ENCODE data around the gene PCP4. TPM values are rescaled to one million over a fixed set of nuclear protein-coding genes. Genes with fewer than 3 reads are reported as not detected.
"Not testable (repeated sequence)": the region's sequence is repeated elsewhere in the genome, so short reads cannot be mapped to it uniquely, and the experiment has no call there.

PCP4 gene
- total RNA-seq, 1 donor from 2014 or later, result 1.6 TPM

- DNase-seq, result no peak
These were observed 1.1 kb upstream of the PCP4 start for GRCh38 chr21:39866093-39866492.

DNA sequence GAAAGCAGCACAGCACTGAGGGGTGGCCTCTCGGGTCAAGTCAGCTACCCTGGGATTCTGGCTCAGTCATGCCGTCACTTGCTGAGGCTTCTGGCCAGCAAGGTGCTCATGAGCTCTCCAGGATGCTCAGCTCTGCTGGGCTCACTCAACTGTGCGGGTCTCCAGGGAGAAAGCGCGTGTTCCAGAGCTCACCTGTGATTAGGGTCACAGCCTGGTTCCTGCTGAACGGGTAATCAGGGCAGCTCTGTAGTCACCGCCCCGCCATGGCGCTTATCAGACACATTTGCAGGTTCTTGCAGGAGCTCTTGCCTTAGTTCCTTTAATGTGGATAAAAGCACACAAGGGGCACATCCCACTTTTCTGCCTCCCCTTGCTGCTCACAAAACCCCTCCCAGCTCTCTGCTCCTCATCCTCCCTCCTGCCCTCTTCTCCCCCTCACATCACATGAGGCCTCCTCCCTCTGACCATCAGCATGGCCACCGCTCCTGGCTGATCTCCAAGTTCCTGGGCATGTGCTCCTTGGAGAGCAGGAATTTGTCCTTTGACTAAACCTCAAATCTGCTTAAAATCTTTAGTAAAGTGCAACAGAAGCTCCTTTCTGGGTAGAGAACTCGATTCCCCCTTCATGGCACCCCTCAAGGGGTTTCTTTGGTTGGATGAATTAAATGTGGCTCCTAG lies 2.0 kb downstream of the PCP4 start:
- no peak for DNase-seq

DNA sequence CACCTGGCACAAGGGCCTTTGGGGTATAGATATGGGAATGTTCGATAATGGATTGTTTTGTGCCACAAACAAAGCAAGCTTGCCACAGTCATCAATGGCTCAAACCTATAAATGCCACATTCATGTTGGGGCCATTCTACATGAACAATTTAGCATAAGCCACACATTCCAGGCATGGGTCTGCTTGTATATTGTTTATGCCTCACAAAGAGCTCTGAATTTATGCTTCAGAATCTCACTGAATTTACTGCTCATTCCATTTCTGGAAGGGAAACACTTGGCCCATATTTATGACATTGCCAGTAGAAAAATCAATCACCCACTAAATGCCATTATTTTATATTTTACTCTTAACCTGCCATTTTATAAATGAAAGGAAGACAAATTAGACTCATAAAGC lies 6.4 kb downstream of the PCP4 start:
- DNase-seq, result no peak

GRCh38 chr21:39874206-39874605 lies 7.0 kb downstream of the PCP4 start:
- DNase-seq, result no peak

DNA sequence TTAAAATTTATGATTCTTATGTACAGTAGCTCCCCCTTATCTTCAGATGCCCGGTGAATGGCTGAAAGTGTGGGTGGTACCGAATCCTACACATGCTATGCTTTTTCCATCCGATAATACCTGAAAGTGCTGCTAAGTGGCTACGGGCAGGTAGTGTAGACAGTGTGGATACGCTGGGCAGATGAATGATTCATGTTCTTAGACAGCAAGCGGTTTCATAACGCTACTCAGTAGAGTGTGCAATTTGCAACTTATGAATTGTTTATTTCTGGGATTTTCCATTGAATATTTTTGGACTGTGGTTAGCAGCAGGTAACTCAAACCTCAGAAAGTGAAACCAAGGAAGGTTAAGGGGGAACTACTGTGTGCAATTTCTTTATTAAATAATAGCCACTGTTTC lies 7.5 kb downstream of the PCP4 start:
- no peak for DNase-seq

DNA sequence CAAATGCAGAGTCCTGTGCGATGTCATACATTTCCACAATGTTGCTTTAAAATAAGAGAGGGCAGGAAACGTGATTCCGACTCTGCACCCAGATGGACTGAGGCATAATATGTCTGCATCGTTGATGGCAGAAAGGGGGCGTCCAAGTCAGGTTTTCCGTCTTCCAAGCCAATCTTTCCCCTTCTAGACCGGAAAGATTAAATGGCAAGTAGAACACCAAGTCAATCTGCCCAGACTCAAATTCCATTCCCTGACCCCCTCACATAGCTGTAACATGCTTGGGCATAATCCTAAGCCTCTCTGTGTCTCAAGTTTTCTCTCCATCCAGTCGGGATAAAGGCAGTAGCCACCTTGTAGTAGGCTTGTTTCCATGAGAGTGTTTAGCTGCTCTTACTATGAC lies 14.4 kb downstream of the PCP4 start:
- DNase-seq, result no peak

DNA sequence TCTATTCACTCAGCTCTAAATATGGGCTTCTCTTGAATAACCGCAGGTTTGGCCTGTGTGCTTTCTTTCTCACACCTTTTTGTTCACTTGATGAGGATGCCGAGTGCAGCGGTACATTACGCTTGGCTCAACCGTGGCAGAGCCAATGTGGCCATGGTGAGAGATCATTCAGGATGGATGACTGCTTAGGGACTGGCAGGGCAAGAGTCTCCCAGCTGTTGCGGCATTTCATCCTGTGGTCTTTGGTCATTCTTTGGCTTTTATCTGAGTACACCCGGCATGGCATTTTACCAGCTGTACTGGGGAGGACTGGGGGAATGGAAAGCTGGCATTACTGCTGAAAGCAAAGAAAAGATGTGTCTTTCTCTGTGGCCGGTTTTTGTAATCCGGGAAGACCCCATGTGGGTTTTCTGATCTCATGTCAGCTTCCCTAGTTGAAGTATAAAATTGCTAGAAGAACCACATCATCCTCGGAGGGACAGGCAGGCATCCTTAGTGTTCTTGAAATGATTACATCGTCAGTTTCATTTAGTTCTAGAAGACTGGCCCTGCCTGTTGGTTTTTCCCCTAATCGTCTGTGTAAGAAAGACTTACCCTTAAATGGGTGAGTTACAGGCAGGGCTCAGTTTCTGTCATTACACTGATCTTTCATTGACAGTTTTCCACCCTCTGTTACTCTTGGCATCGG lies 15.1 kb downstream of the PCP4 start:
- DNase-seq, result no peak

- DNase-seq, result no peak
These were observed 15.6 kb downstream of the PCP4 start for GRCh38 chr21:39882839-39883195.

GRCh38 chr21:39885119-39885848 lies 18.0 kb downstream of the PCP4 start:
- DNase-seq, result no peak

- no peak for DNase-seq
These were observed 21.6 kb downstream of the PCP4 start for GRCh38 chr21:39888848-39889247.

DNA sequence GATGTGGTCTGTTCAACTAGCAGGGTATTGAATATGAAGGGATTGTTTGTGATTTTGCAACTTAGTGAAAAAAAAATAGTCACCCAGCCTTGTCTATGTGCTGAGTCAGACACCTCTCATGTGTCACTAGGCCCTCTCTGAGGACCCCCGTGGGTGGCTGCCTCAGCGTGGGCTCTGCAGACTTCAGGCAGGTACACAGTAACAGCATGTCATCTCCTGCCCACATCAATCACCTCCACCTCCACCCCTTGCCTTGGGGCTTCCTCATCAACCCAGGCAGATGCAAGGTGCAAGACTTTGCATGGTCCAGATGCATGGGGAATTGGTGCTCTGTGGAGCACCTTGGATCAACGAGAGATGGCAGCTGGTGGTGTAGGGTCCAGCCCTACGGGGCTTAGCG lies 23.9 kb downstream of the PCP4 start:
- no peak for DNase-seq

DNA sequence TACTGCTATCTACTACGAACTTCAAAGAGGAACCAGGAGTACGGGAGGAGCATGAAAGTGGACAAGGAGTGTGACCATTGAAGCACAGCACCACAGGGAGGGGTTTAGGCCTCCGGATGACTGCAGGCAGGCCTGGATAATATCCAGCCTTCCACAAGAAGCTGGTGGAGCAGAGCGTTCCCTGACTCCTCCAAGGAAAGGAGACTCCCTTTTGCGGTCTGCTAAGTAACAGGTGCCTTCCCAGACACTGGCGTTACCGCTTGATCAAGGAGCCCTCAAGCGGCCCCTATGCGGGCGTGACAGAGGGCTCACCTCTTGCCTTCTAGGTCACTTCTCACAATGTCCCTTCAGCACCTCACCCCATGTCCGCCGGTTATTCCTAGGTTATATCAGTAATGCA lies 24.6 kb downstream of the PCP4 start:
- not testable (repeated sequence) for DNase-seq

DNA sequence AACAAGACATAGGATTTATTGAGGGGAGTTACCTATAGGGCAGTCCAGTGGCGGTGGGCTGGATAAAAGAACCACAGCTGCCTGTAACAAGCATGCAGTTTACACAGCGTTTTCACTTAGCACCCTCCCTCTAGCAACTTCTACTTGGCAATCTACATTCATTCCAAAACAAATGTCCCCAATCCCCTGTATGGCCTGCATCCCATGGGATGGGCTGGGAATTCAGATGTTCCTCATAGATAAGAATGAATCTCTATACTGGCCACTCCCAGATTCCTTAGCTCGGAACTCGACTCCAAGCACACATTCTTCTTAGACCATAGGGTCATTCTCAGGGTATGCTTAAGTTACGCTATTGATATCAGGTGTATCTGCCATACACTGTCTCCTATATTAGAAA lies 33.3 kb downstream of the PCP4 start:
- no peak for DNase-seq

DNA sequence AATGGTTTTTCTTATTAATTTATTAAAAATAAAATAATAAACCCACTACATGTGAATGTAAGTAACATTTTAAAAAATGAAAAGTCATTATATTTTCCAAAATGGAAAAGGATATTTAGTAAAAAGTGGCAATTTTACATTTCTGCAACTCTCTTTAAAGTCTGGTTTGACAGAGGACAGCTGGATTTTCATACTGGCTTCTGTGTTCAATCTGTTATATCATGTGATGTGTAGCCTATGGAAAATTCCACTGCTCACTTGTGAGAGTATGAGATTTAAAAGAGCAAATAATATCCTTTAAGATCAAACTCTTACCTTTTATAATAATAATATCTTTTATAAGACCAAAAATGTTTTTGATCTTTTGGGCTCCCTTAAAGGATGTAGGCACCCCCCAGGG lies 33.7 kb downstream of the PCP4 start:
- DNase-seq, result no peak

DNA sequence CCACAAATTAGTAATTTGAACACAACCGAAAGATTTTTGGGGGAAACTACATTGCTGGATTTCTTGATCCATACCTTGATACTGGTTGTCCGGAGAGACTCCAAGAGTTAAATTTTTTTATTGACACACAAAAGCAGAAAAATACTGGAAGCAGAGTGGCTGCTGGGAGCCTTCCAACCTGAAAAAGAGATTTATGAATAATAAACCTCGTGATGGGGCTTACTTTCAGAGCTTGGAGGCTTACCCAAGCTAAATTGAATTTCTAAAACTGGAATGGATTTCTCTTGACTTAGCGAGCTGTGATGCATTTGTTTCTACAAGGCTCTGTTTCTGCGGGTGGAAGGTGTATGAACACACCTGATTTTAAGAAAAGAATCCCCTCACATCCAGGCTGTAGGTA lies 35.7 kb downstream of the PCP4 start:
- no peak for DNase-seq

GRCh38 chr21:39904457-39904856 lies 37.2 kb downstream of the PCP4 start:
- DNase-seq, result no peak

GRCh38 chr21:39908265-39908923 lies 41.2 kb downstream of the PCP4 start:
- DNase-seq, result no peak

DNA sequence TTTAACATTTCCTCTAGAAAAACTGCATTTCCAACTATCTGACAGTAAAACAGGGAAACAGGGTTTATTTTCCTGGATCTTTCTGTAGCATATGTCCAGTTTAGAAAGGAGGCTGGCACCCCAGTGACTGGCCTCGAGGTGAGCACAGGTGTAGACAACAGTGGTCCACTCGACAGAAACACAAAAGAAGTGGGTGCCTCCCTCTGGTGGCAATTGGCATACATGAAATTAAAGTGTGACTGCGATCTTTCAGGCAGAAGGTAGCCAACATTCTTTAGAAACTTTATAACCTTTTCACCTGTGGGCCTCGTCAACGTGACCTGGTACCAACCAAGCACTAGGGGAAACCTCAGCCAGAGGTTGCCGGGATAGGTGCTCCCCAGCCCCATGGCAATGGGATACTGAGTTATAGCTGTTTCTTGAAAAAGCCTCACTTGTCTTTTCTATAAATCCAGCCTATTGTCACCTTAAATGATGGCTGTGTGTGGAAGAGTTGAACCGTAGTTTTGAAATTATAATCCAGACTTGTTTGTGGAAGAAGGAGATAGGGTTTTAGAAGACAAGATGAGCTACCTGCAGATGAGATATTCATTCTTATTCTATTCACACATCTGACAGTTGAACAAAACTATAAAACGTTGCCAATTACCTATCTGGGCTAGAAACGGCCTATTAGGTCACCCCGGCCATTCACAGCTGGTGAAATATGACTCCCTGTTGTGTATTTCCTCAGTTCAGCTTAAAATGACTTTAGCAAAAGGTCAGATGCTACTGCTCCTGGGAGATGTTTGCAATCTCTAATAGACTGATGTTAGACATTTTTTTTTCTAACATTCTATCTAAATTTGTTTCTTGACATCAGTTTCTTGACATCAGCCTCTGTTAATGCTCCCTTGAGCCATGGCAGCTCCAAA lies 44.3 kb downstream of the PCP4 start:
- DNase-seq, result no peak

DNA sequence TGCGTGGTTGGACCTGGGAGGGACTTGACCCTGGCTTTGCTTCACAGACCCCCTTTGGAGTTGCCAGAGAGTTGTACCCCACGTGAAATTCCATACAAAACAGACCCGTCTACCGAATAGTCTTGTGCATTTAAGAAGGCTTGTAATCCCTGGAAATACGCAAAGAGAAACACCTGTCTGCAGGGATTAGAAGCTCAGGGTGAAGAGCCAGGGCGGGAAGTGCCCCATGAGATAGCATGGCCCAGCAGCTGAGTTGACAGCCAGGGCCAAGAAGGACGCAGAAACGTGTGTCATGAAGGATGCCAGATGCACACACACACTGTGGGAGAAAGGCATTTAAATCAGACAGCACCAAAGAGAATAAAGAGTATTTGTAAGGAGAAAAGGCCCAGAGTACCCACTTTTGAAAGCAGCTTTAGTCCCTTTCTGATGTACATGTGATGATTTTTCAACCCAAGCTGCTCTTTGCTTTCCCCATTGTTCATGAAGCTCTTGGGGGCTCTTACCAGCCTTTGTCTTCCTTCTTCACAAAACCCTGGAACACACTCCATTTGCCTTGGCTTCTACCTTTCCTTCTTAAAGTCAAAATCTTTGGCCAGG lies 46.6 kb downstream of the PCP4 start:
- DNase-seq, result no peak

GRCh38 chr21:39915881-39916280 lies 48.6 kb downstream of the PCP4 start:
- DNase-seq, result no peak

DNA sequence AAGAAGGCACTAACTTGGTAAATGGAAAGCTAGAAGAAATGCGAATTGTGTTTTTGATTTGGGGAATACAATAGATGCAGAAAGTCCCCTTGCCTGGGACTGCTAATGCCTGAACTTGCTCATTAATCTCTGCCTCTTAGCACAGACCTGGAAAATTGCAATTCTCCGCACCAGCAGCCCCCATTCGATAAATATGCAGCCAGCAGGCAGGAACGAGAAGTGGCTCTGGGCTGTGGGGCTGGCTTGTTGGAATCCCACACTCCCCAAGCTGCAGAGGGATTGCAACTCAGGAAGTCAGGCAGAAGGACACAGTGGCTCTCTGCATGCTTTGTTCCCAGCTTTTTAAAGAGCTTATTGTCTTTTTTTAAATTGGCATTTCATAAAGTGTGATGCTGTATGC lies 51.3 kb downstream of the PCP4 start:
- no peak for DNase-seq

GRCh38 chr21:39923476-39923875 lies 56.2 kb downstream of the PCP4 start:
- DNase-seq, result no peak
